Cardiac muscle cell (in vitro differentiated cells and primary cell): ENCODE data around the gene MPPED2. TPM values are rescaled to one million over a fixed set of nuclear protein-coding genes. Genes with fewer than 3 reads are reported as not detected.
A peak's percentile ranks its signal among the peaks of the same experiment; 100 is the strongest.

Experiments used
- DNase-seq, 2 donors: peaks; one replicate each; pipeline versions ENCODE4 v3.0.0 to v3.0.0-alpha.2; 2010 to 2017; ENCODE audit warnings: low read depth in 1 of 2, low spot score in 1 of 2
- H3K27ac ChIP-seq: fragments of 200-600 bp; sonication (generic); 2 replicates; pipeline ENCODE4 v1.5.1; 2016
- H3K27me3 ChIP-seq: fragments of 200-600 bp; sonication (generic); 2 replicates; pipeline ENCODE4 v1.6.0; 2016; ENCODE audit warnings: control low read depth
- H3K36me3 ChIP-seq: fragments of 200-600 bp; sonication (generic); 2 replicates; pipeline ENCODE4 v1.5.1; 2016; ENCODE audit warnings: control low read depth
- H3K4me1 ChIP-seq: fragments of 200-600 bp; sonication (generic); 2 replicates; pipeline ENCODE4 v1.8.1; 2017; ENCODE audit warnings: low read depth, mild to moderate bottlenecking, mixed run types
- H3K4me3 ChIP-seq: fragments of 200-600 bp; sonication (generic); 2 replicates; pipeline ENCODE4 v1.5.1; 2016; ENCODE audit warnings: mild to moderate bottlenecking
- H3K9me3 ChIP-seq: fragments of 200-600 bp; sonication (generic); 2 replicates; pipeline ENCODE4 v1.5.1; 2017; ENCODE audit warnings: low read depth, mild to moderate bottlenecking, control low read depth
- polyA plus RNA-seq: library from polyadenylated mRNA; unstranded; fragments of >200 nt; fragmentation: Nextera tagmentation; extraction: Ambion mirVana; gene quantifications from 2 replicates; pipeline ENCODE4 v1.2.1, GENCODE V29; 2016
- total RNA-seq: library from RNA; depleted of rRNA; stranded (reverse); fragments of >200 nt; gene quantifications from 2 replicates; pipeline ENCODE4 v1.2.3, GENCODE V29; 2016
- TF ChIP-seq, protein P1 (sequence below): IDR thresholded peaks from 2 replicates; pipeline ENCODE4 v1.5.1; 2012; ENCODE audit warnings: low read depth, mild to moderate bottlenecking, low read length

MPPED2 gene
- total and polyA plus RNA-seq, 2 experiments from 2014 or later = 32.5 to 54.4 TPM

DNA sequence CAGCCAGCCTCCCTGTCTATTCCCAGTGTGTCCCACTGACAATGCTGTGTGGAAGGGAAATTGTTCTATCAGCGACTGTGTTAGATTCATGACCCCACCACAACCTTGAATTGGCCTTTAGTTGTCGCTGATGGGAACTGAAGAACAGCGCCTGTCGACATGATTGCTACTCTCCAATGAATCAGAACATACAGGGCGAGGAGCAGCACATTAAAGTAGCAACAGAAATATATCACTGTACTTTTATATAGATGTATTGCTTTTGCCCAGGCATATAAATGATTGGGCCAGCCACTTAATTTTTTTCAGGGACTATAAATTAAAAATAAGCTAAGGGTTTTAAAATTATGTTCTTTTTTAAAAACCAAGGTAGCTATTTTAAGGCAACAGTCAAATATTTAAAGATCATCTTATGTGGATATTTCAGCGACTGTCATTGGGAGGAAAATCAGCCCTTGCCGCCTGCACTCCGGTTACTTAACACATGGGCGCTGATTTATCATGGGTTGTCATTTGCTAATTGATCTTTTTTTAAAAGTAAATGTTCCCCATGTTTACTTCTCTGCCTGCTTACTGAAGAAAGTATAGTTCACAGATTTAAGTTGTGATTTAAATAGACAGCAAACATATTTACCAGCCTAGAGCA is 221.2 kb downstream of the MPPED2 start:
- no peaks in the 10 kb centered on the region for H3K9me3 ChIP-seq
- H3K27ac ChIP-seq = peak overlapping the region; percentile 7
- DNase-seq = no peak
- H3K27me3 ChIP-seq = no peaks in the 10 kb centered on the region
- peaks cover 14% of the 10 kb centered on the region for H3K4me1 ChIP-seq
- TF ChIP-seq, protein P1, sequence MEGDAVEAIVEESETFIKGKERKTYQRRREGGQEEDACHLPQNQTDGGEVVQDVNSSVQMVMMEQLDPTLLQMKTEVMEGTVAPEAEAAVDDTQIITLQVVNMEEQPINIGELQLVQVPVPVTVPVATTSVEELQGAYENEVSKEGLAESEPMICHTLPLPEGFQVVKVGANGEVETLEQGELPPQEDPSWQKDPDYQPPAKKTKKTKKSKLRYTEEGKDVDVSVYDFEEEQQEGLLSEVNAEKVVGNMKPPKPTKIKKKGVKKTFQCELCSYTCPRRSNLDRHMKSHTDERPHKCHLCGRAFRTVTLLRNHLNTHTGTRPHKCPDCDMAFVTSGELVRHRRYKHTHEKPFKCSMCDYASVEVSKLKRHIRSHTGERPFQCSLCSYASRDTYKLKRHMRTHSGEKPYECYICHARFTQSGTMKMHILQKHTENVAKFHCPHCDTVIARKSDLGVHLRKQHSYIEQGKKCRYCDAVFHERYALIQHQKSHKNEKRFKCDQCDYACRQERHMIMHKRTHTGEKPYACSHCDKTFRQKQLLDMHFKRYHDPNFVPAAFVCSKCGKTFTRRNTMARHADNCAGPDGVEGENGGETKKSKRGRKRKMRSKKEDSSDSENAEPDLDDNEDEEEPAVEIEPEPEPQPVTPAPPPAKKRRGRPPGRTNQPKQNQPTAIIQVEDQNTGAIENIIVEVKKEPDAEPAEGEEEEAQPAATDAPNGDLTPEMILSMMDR = no peak
- H3K4me3 ChIP-seq = no peak overlapping the region
- H3K36me3 ChIP-seq = no peaks in the 10 kb centered on the region

DNA sequence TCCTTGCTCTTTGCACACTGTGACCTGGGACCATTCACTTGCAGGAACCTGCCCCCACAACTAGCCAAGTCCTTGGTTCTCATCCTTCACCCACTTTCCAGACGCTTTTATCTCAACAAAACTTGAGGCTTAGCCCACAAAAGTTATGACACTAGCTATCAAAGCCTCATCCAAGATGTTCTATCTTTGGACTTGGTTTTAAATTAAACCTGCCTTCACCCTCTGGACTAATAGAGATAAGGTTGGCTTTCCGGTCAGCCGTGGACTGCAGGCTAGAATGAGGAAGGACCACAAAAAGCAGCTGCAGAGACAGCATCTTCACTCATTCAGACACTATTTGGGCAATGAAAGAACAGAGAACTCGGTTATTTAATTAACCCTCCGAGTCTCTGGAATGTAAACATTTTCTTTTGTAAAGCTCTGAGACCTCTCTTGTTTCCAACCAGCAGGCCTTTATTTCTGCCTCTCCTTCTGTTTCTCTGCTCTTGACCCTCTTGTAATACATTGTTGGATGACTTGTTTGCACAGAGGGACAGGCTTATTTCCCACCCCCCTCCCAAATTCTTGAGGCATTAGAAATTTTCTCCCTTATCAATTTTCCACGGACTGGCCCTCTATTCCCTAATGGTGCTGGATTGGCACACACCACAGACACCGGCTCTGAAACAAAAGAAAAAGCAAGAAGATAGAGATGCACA is 221.9 kb downstream of the MPPED2 start:
- Histone ChIP-seq H3K4me1 (peaks cover 14% of the 10 kb centered on the region), H3K36me3 (no peaks in the 10 kb centered on the region), H3K27ac (peak overlapping the region; percentile 7), H3K4me3 (no peak overlapping the region), H3K9me3 (no peaks in the 10 kb centered on the region), H3K27me3 (no peaks in the 10 kb centered on the region)
- TF ChIP-seq, protein P1 = no peak
- DNase-seq = no peak

DNA sequence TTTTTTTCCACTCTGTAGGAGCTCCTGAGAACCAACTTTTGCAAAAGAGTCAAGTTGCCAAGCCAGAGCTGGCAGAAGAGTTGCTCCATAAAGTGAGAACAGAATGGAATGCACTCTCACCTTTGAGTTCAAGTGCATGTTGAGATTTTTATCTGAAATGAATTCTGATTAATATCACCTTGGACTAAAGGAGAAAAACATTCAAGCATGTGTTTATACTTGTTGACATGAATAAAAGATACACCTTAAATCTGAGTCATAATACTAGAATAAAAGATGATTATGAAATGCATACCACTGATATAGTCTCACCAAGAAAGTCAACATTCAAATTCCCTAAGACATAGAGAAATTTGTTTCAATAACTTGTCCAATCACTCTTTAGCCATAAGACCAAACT is 225.4 kb downstream of the MPPED2 start:
- H3K27ac ChIP-seq = no peak overlapping the region
- H3K36me3 ChIP-seq = no peaks in the 10 kb centered on the region
- no peaks in the 10 kb centered on the region for H3K9me3 ChIP-seq
- TF ChIP-seq, protein P1 = no peak
- H3K4me1 ChIP-seq = peaks cover 14% of the 10 kb centered on the region
- H3K27me3 ChIP-seq = no peaks in the 10 kb centered on the region
- no peak for DNase-seq
- no peak overlapping the region for H3K4me3 ChIP-seq
